Stimulated activated CD8-positive, alpha-beta memory T cell treated with anti-CD3 and anti-CD28 coated beads, Interleukin-7, amount 100 ng/mL, for 48 hours (primary cell): ENCODE measurements around the gene RANGAP1.

Experiments used
- DNase-seq, 2 donors: peaks; one replicate each; pipeline ENCODE4 v3.0.0-alpha.2; 2020; ENCODE audit warnings: low read depth in 1 of 2; ENCODE audit errors: extremely low read depth in 1 of 2

RANGAP1 gene

DNA sequence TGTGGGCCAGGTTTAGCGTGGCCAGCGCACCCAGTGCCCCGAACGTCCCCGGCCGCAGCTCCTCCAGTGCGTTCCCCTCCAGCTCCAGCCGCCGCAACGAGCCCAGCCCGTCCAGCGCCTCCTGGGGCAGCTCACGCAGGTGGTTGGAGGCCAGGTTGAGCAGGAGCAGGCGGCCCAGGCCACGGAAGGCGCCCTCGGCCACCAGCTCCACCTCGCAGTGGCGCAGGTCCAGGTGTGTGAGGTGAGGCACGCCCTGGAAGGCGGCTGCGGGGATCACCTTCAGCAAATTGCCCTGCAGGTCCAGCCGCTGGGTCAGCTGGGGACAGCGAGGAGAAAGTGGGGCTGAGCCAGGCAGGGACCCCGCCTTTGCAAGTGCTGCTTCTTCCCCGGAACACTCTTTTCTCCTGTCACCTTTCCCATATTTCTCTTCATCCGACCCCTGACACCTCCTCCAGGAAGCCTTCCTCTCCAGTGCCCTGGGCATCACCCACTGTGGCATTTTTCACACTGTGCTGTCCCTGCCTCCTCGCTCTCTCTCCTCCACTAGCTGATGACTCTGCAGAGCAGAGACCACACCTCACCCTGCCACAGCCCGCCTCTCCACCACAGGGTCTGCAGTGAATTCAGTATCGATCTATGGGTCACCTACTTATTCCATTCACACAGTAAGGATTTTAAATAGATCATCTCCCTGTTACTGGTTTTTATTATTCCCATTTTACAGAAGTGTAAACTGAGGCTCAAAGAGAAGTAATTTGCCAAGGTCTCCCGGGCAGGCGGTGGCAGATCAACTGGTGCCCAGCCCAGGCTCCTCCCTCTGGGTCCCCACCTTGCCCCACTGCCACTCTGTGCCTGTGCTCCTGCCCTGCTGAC is 47.2 kb downstream of the RANGAP1 start:
- no peak for DNase-seq

DNA sequence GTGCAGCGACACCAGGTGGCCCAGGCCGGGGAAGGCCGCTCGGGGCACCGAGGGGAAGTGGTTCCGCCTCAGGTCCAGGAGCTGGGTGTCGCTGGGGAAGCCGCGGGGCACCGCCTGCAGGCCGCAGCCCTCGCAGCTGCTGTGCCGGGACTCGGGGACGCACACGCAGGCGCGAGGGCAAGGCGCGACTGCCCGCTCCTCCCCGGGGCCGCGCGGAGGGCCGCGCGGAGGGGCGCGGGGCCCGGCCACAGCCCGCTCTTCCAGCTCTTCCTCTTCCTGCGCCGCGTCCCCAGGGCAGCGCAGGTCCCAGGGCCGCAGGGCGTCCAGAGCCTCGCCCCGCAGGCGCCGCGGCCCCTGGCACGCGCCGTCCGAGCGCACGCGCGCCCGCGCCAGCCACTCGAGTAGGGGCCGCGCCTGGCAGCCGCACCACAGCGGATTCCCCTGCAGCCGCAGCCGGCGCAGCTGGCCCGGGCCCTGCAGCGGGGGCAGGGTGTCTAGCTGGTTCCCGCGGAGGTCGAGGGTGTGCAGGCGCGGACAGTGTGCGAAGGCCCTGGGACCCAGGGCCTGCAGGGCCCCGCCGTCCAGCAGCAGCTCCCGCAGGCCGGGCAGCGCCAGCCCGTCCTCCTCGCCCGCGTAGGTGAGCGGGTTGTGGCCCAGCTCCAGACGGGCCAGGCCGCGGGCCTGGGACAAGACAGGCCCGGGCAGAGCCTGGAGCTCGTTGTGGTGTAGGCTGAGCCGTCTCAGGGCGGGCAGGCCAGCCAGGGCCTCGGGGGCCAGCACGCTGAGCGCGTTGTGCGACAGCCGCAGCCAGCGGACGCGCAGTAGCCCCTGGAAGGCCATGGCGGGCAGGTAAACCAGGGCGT is 48.0 kb downstream of the RANGAP1 start:
- peak; percentile 55 to 68 for DNase-seq

DNA sequence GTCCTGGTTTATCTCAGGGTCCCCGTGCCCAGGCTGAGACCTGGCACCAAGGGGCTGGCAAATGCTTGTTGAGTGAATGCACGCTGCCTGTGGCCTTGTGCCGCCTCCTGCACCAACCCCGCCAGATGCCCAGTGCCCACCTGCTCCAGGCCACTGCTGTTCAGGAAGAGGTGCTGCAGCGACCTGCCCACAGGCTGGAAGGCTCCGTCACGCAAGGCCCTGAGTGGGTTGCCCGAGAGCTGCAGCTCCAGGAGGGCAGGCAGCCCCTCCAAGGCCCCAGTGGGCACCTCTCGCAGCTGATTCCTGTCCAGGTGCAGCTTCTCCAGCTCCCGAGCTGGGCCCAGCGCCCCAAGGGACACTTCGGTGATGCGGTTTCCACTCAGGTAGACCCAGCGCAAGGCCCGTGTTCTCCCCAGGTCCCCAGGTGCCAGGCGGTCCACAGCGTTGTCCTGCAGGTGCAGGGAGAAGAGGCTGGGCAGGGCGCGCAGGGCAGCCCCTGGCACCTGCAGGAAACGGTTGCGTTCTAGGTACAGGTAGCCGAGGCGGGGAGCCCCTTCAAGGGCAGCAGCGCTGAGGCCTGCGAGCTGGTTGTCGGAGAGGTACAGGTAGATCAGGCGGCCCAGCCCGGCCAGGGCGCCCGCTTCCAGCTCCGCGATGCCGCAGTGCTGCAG is 48.8 kb downstream of the RANGAP1 start:
- no peak for DNase-seq

DNA sequence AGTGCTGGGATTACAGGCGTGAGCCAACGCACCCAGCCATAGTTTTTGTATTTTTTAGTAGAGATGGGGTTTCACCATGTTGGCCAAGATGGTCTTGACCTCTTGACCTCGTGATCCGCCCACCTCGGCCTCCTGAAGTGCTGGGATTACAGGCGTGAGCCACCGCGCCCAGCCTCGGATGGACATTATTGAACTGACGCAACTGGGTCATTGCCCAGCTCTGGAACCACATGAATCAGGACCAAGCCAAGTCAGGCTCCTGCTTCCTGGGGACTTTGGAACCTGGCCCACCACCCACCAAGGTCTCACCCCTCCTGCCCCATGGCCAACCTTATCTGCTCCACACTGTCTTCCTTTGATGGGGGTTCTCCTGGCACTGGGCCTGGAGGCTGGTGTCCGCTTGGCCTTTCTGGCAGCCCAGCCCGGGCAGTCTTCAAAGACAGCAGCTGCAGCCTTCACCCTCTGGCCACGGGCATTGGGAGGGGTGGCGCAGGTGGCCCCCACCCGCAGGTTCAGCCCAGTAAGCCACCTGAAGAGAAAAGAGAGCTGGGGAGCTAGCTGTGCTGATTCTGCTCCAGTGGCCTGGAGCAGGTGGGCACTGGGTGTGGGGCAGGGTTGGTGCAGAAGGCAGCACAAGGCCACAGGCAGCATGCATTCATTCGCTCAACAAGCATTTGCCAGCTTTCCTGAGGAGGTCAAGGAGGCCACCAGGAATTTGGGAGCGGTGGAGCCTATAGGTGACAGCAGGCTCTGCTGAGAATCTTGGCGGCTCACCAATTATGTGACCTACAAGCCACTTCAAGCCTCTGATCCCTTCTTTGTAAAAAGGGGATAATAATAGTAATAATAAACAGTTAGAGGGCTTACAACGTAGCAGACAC is 50.9 kb downstream of the RANGAP1 start:
- no peak for DNase-seq

DNA sequence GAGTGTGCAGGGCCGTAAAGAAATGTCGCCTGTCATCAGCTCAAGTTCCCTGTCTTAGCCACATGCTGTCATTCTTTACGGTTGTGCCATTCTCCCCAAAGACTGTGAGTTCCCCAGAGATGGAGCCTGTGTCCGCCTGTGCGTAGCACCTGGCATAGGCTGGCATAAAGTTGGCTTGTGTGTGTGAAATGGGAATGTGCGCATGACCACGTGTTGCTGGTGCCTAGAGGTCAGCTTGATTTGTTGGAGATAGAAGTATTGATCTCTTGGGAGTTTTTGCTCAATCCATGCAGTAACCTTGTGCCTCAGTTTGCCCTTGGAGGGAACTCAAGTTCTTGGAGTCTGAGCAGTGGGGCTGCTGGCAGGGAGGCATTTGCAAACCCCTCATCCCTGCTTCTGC is 54.6 kb downstream of the RANGAP1 start:
- DNase-seq, result no peak

DNA sequence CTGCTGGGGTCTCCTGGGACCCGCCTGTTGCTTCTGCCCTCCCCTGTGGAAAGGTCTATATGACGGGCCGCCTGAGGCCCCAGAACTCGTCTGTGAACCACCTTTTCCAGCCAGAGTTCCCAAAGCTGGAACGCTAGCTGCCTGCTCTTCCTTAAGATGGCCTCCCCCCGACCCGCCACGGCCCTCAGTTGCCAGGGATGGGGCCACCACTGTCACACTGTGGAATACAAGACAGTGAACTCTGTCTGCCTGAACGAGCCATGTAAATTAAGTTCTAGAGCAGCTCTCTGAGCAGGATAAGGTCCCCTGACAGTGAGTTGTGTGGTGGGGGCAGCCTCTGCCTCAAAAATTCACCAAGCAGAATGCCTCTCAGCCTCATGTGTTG is 55.6 kb downstream of the RANGAP1 start:
- no peak for DNase-seq

DNA sequence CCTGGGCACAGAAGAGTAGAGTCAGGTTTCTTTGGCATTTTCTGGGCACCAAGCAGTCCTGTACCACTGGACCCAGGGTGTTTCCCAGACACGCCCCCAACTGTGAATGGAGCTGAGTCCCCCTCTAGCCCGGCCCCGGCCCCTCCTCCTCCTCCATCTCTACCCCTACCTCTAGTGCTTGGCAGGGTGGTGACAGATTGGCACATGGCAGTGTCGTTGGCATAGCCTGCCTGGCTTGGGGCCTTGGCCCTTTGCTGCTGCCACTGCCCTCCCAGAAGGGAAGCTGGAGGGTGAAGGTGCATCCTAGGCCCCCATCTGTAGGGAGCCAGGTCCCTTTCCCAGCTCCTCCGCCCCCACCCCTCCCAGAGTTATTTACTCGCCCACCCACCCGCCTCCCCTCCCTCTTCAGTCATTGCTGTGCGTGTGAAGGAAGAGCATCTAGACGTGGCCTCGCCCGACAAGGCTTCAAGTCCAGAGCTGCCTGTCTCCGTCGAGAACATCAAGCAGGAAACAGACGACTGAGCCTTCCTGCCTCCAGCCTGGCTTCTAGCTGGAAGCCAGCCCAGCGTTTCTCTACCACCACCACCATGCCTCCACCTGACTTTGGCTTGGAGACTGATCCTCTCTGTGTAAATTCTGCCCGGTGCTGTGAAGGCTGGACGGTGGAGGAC is 56.1 kb downstream of the RANGAP1 start:
- DNase-seq, result no peak

DNA sequence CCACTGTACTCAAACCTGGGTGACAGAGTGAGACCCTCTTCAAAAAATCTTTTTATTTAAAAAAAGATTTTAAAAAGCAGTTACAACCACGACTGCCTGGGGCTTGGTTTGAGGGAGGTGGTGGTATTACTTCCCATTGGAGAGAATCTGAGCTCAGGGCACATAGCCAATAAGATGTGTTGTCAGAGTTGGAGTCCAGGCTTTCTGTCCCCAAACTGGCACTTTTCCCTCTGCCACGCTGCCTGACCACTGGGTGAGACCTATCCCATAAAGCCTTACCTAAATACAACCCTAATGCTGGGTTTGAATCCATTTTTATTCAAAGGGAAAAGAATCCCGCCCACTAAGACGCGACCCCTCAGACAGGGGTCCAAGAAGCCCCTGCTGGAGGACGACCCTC is 56.8 kb downstream of the RANGAP1 start:
- no peak for DNase-seq

DNA sequence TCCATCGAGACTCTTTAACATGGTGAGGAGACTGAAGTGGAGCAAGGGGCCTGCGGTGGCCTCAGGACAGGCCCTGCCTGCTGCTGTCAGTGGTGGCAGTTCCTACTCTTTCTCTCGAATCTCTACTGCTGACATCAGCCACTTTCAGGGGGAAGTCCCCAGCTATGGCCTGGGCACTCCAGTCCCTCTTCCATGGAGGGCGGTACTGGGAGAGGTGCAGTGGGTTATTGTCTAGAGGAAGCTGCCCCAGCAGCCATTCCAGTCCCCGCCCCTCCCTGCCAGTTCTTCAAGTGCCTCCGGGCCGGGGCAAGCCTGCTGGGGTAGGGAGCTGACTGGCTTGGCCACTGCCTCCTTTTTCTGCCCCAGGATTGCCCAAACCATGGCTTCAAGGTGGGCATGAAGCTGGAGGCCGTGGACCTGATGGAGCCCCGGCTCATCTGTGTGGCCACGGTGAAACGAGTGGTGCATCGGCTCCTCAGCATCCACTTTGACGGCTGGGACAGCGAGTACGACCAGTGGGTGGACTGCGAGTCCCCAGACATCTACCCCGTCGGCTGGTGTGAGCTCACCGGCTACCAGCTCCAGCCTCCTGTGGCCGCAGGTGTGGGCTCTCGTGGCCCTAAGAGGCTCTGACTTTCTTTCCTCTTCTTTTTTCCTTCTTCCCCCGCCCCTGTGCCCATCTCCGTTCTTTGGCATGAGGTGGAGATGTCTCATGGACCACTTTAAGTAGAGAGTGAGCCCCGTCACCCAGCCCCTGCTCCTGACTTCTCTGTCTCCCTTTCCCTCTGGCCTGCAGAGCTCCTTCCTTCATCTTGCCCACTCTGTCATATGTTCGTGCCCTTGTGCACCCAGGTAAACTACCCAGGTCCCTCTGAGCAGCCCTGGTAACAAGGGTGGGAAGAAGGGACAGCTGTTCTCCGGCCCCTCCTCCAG is 59.0 kb downstream of the RANGAP1 start:
- DNase-seq, result no peak

DNA sequence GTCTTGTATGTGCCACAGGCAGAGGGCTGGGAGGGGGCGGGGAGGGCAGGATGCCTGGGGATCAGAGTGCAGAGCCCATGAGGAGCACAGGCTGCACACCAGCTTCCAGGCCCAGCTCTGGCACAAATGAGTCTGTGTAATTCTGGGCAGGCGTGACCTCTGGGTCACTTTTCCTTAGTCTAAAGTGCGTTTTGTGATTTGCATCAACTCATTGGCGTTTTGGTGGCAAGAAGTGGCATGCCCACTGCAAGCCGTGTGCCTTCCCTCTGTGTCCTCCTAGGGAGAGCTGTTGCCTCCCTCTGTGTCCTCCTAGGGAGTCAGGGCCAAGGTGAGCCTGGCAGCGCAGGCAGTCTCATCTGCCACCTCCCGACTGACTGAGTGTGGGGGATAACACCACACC is 62.5 kb downstream of the RANGAP1 start:
- DNase-seq, result no peak

DNA sequence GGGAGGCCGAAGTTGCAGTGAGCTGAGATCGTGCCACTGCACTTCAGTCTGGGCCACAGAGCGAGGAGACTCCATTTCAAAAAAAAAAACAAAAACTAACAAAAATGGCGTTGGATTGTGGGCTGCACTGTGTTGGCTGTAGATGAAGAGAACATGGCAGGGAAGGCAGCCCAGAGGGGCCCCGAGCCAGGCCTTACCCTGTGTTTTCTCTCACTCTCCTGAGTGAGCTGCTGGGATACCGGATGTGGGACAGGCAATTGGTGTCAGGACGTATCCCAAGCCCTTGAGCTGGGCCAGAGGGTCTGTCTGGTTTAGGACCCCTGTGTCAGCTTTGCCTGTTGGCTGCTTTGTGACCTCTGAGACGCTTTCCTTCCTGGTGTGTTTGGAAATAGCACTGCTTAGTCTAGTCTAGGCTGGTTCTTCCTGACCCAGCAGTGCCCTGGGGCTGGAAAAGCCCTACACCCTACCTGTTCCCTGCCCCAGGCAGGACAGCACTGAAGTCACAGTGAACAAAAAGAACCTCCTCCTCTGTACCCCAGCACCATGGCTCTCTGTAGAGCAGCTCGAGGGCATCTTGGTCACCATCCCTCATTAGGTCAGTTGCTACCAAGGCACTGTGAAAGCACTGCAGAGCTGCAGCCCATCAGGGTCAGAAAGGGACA is 63.0 kb downstream of the RANGAP1 start:
- DNase-seq, result no peak

DNA sequence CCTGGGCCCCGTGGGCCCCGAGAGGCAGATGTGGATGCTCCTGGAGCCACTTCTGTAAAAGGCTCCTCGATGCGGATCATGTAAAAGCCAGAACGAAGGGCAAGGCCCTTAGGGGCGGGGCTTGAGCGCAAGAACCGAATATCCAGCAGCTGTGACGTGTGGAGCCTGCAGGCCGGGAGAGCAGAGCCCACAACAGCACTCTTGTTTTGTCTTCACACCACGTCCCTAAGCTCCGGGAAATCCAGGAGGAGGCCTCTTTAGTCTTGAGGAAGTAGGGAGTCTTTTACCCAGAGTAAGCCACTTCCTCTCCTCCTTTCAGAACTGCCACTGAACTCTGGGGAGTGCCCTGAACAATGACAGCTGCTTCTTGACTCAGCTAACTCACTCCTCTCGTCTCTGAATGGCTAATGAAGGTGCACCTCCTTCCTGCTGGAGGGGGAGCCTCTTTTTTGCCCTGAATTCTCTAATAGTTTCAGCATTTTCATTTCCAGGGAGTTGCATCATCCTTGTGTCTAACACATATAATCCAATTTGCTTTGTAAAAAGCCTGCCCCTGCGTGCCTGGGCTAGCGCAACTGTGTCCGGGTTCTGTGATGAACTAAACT is 68.3 kb downstream of the RANGAP1 start:
- DNase-seq, result no peak

DNA sequence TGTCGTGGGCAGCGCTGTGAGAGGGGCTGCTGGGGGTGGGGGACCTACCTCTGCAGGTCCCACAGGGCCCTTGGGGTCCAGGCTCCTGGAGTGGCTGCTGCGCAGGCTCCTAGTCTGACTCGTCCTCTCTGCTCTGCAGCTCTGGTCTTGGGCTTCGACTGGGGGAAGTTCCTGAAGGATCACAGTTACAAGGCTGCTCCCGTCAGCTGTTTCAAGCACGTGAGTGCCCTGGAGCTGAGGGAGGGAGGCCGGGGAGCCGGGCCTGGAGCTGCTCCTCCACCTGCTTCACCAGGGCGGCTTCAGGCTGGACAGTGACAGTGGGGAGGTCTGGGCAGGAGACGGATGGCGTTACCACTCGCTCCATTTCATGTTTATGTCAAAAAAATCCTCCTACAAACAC is 69.0 kb downstream of the RANGAP1 start:
- DNase-seq, result no peak

DNA sequence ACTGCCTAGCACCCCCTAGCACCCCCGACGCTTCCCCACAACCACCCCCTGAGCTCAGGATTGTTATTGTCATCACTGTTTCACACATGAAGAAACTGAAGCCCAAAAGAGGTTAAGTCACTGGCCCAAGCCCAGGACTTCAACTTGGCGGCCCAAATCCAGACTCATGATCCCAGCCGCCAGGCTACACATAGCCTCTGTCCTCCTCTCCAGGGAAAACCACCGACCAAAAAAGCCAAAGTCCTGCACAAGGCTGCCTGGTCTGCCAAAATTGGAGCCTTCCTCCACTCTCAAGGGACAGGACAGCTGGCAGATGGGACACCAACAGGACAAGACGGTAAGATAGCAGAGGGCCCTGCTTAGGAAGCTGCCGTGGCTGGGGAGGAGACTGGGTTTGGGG is 70.1 kb downstream of the RANGAP1 start:
- DNase-seq, result no peak

DNA sequence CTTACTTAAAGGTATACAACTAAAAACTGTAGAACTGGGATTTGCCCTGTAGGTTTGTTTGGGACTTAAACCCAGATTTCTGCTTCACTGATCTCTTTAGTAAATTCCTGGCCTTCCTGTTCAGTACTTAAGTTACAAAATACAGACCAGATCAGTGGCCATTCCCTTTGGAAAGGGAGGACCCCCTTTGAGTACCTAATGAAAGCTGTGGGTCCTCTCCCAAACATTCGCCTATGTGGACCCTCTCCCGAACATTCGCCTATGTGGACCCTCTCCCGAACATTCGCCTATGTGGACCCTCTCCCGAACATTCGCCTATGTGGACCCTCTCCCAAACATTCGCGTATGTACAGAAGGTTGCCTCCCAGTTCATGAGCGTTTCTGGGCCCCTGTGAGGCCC is 70.6 kb downstream of the RANGAP1 start:
- no peak for DNase-seq

DNA sequence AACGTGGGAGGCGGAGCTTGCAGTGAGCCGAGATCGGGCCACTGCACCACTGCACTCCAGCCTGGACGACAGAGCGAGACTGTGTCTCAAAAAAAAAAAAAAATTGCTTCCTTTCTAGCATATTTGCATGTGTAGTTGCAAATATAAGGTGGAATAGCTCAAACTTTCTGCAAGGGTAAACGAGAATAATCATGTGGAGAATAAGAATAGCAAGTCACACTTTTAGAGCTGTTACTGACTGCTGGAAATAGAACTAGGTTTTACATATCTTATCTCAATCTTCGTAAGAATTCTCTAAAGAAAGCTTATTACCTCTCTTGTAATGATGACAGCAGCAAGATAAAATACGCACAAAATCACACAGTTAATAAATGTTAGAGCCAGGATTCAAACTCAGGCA is 79.3 kb downstream of the RANGAP1 start:
- no peak for DNase-seq

DNA sequence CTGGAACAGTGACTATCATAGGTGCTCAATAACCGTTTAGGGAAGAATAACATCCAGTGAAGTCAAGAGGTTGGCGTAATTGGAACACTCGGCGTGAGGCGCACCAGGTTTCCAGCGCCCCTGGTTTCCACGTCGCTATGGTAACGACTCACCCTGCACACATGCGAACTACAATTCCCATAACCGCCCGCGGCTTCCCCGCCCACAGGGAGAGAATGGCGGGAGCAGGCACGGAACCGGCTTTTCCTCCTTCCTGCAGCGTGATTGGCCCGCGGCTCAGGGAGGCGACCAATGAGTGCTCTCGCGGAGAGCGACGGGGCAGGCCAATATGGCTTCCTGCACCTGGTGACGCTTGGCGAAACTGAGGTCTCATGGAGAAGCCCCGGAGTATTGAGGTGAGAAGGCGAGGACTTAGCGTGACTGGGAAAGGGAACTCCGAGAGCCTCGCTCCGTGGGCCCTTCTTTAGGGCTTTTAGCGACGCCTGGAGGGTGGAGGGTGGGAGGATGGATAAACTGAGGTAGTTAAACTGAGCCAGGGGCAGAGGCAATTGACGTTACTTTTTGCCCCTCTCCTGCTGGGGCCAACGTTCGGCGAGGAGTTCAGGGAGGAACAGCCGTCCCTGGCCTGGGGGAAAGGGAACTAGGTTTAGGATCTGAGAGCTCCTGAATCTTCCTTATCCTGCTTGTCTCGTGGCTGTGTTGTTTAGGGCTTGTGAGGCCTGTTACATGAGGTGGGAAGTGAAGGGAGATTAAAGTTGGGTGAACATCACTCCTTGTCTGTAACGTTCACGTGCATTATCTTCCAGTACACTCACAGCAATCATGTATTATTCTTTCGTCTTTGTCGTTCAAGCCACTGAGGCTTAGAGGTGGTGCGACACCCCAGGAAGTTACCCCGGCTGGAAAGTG is 80.7 kb downstream of the RANGAP1 start, which contains the start of gene L3MBTL2:
Gene L3MBTL2, plus strand, starts transcription at position 321 of the 909 bp plus-strand sequence. Its CDS starts 51 bp downstream, at position 372.
- peak; percentile 99 for DNase-seq
